A204.1 (cell line): ENCODE results near the gene LAMA1.
"Not testable (repeated sequence)": the region's sequence is repeated elsewhere in the genome, so short reads cannot be mapped to it uniquely, and the experiment has no call there.

Source experiments
- FAIRE-seq: peaks from 2 replicates; lab custom pipeline; 2012; peaks lifted over from hg19 to GRCh38; lab: Jason Lieb, UNC

LAMA1 gene, protein sequence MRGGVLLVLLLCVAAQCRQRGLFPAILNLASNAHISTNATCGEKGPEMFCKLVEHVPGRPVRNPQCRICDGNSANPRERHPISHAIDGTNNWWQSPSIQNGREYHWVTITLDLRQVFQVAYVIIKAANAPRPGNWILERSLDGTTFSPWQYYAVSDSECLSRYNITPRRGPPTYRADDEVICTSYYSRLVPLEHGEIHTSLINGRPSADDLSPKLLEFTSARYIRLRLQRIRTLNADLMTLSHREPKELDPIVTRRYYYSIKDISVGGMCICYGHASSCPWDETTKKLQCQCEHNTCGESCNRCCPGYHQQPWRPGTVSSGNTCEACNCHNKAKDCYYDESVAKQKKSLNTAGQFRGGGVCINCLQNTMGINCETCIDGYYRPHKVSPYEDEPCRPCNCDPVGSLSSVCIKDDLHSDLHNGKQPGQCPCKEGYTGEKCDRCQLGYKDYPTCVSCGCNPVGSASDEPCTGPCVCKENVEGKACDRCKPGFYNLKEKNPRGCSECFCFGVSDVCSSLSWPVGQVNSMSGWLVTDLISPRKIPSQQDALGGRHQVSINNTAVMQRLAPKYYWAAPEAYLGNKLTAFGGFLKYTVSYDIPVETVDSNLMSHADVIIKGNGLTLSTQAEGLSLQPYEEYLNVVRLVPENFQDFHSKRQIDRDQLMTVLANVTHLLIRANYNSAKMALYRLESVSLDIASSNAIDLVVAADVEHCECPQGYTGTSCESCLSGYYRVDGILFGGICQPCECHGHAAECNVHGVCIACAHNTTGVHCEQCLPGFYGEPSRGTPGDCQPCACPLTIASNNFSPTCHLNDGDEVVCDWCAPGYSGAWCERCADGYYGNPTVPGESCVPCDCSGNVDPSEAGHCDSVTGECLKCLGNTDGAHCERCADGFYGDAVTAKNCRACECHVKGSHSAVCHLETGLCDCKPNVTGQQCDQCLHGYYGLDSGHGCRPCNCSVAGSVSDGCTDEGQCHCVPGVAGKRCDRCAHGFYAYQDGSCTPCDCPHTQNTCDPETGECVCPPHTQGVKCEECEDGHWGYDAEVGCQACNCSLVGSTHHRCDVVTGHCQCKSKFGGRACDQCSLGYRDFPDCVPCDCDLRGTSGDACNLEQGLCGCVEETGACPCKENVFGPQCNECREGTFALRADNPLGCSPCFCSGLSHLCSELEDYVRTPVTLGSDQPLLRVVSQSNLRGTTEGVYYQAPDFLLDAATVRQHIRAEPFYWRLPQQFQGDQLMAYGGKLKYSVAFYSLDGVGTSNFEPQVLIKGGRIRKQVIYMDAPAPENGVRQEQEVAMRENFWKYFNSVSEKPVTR (N-terminal part only)

DNA sequence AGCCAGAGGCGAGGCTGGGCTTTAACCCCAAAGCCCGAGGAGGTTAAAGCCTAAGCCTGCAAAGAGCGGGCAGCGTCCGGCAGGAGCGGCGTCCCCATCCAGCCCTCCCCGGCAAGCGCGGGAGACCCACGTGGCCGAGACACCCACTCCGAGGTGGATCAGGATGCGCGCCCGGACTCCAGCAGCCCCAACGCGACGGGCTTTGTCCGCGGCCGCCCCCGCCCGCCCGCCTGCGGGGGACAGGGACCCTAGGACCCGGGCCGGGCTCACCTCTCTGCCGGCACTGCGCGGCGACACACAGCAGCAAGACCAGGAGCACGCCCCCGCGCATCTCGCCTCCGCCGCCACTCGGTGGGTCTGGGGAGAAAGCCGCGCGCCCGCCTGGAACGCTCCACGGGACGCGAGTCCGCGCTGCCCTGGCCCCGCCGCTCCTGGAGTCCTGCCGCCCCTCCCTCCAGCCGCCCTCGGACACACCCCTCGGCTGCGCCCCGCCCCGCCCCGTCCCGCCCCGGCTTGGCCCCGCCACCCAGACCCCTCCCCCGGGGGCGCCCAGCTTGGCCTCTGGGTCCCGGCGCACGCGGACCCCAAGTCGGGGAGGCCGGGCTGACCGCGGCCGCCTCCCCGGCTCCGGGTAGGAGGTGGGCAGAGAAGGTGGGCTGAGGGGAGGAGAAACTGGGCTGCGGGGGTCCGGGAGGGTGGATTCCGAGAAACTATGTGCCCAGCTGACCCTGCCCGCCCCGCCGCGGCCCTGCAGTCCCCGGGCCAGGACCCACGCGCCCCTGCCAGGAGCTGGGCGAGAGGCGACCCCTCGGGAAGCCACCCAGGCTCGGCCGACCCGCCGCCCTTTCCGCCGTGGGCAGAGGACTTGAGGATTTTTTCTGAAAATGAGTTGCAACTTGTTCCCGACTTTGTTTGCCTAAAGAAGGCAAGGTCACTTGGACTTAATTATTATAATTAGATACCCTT, at the start of gene LAMA1:
Gene LAMA1 (minus strand): TSS at position 408 of the 966 bp plus-strand sequence. CDS start 77 bp downstream, at position 331.
- no peak for FAIRE-seq

DNA sequence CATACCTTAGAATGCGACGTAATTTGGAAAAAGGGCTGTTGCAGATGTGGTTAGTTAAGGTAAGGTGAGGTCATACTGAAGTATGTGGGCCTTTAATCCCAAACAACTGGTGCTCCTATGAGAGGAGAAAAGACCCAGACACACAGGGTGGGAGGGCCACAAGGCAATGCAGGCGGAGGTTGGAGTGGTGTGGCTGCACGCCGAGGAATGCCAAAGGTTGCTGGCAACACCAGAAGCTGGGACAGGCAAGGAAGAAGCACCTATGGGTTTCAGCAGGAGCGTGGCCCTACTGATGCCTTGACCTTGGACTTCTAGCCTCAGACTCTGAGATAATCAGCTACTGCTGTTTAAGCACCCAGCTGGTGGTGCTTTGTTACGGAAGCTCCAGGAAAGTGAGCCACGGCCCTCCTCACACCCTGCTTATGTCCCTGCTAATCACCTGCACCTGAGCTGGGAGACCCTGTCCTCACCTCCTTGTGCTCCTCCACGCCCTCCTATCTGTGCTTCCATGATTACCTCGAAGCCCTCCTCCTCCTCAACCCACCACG, 48.3 kb upstream of the LAMA1 start:
- no peak for FAIRE-seq

DNA sequence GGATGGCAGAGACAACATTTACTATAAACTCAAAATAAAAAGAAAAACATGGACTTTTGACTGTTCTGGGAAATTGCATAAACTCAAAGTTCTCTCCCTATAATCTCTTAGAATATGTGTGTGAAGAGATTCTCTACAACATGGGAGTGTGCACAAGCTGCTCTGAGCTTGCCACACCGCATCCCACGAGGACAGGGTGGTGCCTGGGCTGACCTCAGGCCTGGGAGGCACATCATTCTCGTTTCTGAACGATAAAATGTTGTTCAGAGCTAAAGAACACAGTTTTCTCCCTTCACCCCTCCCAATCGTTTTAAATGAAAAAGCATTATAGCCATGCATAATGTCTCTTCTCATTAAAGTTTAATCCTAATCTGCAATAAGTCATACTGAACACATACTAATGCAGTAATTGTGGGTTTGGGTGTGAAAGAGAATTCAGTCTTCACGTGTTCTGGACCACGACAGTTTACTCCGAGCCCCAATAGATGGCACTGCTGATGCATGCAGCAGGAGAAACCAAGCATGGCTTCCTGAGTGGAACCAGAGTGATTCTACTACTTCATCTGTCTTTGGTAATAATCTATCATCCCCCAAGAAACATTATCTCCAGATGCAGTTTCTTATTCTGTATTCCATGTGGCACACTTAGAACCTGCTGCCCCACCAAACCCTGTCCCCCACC, 46.9 kb upstream of the LAMA1 start:
- FAIRE-seq: no peak

DNA sequence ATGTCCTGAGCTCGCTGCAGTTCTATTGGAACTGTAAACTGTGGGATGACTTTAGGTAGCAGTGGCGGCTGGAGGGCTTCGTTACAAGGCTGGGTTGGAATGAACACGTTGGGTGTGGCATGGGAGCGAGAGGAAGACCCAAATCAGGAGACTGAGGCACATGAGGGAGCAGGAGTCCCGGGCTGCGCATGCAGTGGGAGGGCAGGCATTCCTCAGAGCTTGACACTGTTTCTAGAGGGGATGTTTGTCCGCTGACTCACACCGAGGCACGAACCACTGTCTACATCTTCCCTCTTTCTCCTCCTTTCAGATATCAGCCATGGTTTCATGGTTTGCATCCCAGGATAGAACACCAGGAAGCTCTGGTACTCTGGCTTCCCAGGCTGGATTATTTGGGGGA, 40.6 kb upstream of the LAMA1 start:
- FAIRE-seq: no peak

DNA sequence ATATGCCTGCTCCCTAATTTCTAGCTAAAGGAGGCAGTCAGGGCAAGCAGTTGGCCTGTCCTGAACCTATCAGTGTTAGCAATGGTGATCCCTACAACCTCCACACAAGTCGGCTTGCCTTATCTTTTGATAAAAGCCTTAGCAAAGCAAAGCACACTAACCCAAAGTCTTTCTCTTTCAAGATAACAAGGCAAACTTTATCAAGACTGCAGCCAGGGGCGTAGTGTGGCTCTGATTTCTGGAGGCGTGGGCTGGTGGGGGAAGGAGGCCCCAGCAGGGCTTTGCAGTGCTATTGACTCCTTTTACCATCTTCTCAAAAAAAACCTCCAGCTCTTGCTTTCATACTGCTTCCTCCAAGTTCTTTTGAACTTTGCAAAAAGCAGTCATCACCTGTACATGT, 40.2 kb upstream of the LAMA1 start:
- no peak for FAIRE-seq

DNA sequence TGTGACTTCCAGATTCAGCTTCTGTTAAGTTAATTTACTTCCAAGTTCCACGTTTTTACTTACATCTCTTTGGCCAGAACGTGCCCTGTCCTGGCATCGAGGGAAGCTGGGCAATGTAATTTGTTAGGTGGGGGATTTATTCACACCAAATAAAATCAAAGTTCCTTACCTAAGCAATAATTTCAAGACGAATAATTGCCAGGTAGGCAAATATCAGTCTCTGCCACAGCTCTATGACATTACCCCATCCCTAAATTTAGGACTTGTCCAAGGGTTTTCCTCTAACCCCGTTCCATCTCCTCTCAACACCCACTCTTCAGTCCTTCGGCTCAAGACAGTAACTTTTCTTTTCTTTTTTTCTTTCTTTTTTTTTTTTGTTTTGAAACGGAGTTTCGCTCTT, 38.3 kb upstream of the LAMA1 start:
- no peak for FAIRE-seq

DNA sequence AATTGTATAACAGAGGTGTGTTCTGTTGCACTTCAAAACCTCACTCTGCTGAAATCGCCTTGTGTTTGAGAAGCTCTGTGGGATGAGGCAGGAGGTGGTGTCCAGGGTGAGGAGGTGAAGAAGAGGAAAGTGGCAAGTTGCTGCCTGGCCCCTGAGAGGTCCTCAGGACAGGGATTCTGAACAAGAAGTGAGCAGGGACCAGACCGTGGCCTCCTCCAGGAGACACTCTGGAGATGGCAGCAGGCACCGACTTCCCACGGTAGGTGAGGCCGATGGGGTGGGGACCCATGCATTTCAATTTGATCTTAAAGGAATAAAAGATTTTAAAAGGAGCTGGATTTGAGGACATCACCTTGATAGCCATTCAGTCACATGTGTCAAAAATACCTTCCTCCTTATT, 37.5 kb upstream of the LAMA1 start:
- no peak for FAIRE-seq

DNA sequence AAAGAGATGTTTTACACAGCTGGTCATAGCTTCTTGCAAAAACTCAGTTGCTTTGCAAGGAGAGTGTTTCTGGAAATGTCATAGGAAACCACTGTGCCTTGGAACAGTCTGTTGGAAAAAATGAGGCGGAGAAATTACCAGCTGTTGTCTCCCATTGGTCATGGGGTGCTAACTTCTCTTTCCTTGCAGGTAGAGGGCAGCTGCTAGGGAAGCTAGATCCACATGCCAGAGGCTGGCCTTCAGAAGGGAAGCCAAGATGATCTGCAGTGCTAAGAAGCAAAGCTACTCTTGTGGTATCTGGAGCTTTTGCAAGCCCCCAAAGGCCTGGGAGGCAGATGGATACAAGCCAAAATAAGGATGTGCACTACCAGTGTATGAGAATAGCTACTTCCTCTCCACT, 34.8 kb upstream of the LAMA1 start:
- FAIRE-seq: no peak

DNA sequence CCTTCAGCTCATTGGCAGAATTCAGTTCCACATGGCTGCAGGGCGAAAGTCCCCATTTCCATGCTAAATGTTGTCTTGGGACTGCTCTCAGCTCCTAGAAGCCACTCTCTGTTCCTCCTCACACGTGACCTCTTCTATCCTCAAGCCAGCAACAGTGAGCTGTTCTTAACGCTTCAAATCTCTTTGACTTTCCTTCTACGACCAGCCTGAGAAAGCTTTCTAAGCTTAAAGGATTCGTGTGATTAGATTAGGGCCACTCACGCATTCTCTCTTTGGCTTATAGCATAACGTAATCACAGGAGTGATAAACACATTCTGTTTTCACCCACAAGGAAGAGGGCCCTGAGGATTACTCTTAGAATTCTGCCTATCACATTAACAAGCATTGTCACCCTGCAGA, 29.8 kb upstream of the LAMA1 start:
- no peak for FAIRE-seq

DNA sequence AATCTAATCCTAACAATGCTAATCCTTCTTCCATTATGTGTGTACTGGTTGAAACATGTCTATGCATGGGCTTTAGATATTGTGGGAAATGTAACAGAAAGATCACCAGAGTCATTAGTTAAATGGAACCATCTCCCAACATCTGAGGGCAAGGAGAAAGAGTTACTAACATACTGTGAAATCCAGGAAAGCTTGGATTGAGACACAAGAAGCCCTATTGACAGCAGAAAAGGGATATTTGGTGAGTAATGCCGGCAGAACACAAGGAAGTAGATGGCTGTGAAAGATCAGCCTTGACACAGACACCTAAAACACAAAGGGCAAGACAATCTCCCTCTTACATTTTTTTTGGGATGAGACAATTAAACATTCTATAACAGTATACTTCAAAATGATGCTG, 28.5 kb upstream of the LAMA1 start:
- no peak for FAIRE-seq

DNA sequence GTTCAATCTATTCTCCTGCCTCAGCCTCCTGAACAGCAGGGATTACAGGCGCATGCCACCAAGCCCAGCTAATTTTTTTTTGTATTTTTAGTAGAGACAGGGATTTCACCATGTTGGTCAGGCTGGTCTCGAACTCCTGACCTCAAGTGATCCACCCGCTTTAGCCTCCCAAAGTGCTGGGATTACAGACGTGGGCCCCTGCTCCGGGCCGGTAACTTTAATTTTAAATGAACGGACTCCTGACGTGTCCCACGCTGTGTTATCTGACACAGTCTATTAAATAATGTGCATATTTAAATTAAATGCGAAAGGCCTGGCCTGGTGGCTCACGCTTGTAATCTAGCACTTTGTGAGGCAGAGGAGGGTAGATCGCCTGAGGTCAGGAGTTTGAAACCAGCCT, 27.3 kb upstream of the LAMA1 start:
- not testable (repeated sequence) for FAIRE-seq

DNA sequence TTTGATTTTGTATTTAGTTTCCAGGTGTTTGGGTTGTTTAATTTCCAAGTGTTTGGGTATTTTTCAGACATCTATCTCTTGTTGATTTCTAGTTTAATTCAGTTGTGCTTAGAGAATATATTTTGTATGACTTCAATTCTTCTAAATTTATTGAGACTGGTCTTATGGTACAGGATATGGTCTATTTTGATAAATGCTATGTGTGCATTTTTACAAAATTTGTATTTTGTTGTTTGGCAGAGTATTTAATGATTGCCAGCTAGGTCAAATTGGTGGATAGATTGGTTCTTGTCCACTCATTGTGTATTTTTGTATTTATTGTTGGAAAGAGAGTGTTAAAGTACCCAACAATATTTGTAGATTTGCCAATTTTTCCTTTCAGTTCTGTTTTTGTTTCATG, 23.7 kb upstream of the LAMA1 start:
- FAIRE-seq: no peak

DNA sequence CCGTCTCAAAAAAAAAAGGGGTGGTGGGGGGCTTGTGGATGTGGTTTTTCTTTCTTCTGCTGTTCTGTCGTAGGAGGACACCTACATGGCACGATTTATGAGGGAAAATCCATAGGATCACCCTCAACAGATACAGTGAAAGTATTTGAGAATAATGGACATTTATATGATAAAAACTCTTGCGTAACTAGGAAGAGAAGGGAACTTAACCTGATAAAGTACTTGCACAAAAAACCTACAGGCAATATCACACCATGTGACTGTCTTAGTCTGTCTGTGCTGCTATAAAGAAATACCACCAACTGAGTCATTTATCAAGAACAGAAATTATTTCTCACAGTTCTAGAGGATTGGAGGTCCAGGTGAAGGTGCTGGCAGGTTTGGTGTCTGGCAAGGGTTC, 21.8 kb upstream of the LAMA1 start:
- FAIRE-seq: no peak

DNA sequence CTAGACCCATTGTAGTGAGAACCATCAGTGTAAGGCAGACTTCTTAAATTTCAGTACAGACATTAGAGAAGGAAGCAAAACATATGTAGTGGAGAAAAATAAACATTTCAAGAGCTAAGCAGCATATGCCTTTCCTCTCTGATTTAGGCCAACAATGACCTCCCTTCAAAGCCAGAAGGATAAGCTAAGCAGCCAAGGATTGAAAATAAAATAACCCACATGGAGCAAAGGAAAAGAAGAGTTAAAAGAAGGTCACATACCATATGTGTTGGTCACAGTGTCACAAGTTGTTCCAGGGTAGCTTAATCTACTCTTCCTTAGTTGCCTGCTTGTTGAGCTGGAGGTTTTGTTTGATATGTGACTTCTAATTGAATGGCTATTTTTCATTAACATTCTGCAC, 15.6 kb upstream of the LAMA1 start:
- no peak for FAIRE-seq

DNA sequence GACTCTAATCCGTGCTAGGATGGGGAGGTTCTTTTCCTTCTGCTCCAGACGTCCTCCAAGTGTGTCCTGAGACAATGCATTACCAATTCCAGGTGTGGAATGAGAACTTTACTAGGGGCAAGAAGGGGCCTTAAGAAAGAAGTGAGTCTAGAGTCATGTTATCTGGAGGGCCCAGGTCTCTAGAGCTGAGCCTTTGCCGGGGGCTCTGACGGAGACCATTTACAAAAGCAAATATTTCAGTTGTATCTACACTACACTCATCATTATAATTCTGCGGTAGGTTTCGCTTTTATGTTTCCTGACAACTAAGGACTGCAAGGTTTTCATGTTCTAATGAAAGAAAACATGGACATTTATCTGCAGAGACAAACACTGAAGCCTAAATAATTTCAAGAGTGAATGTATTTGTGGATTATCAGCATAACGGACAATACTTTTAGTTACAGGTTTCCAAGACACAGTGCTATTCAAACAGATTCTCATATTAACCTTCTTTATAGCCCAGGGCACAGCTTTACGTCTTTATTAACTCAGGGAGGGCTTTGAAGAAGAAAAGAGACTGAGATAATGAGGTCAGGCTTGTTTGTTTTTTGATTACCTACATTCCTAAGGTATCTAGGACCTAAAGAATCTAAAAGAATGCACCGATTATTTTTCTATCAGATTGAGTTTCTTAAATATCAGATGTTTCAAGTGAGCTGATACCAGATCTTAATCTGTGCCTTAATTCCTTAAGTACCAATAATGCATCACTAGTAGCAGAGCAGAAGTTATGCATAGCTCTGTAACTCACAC, 15.0 kb upstream of the LAMA1 start:
- FAIRE-seq: no peak

DNA sequence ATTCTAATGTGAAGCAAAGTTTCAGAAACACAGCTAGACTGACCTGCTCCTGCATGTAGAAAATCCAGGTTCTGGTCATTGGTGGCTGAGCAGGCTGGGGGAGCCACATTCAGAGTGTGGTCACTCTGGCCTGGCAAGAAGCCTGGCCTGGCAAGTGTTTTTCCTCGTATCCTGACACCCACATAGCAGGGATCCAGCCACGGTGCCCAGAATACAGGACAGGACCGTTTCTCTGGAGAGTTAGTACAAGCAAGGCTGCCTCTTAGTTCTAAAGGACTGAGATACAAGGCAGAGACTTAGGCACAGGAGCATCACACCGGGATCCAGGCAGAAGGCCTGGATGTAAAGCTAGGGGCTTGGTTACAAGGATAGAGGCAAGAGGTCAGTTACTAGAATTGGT, 4.8 kb upstream of the LAMA1 start:
- FAIRE-seq: no peak

DNA sequence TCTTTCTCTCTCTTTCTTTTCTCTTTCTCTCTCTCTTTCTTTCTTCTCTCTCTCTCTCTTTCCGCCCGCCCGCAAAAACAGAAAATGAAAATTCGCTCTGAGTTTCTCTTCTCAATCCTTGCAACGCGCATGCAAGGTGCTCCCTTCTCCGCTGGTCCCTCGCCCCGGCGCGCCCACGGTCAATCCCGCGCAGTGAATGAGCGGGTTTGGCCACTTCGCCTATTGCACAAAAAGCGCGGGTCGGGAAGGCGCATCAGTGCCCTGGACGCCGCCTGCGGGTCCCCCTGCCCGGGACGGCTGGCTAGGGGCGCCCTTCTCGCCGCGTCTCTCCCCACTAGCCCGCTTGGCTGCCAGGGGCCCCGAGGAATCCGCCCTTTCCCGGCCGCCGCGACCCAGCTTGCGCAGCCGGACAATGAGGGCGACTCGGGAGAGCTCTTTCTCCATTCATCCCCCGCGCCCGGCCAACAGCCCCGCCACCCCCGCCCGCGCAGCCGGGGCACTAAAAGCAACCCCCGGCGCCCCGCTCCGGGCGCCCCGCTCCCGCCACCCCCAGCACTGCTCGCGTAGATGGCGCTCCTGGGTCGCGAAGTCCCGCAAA, 706 bp downstream of the LAMA1 start:
- FAIRE-seq: no peak

DNA sequence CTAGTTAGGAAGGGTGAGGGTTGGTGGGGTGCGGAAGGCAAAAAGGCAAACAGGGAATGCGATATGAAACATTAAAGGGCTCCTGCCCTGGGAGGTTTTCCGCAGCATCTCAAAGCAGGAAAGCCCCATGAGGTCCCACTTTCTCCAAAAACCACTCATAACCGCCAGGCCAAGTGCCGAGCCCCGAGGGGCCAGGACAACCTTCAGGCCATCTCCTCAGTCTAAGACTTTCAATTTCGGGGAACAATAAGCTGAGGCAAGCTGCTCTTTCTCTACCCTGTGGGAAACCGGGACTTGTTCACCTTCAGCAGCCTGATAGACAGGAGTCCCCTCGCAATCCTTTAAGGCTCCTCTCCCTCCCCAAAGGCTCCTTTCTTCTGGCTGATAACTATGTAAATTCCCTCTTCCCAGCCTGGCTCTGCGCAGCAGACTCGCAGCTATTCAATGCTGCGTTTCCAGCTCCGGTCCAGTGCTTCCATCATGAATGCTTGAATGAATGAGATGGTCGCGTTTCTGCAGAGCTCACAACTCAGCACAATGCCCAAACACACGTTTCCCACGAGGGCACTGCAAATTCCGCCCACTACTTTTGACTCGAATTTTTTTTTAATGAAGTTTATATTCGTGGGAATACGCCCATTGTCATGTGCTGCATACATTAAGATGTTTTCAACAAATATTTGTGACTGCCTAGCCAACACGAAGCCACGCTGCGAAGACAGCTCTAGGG, 1.4 kb downstream of the LAMA1 start:
- no peak for FAIRE-seq

DNA sequence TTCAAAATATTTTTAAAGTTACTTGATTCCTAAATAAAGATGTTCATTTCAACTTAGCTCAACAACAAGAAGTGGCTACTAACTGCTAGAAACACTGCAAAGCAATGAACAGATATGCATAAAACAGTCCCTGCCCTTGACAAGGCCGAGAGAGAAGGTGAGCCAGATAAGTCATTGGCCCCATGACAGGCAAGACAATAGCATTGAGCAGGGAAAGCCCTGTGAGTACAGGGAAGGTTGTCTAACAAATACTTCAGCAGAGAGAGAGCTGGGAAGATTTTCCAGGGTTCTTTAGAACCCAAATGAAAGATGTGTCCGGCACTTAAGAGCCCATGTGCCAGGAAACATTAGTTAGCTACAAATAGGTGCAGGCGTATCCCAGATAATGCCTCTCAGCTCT, 4.7 kb downstream of the LAMA1 start:
- no peak for FAIRE-seq
